ENCODE data around the gene EPS8.
"Not testable (repeated sequence)": the region's sequence is repeated elsewhere in the genome, so short reads cannot be mapped to it uniquely, and the experiment has no call there.

Gene EPS8

DNA sequence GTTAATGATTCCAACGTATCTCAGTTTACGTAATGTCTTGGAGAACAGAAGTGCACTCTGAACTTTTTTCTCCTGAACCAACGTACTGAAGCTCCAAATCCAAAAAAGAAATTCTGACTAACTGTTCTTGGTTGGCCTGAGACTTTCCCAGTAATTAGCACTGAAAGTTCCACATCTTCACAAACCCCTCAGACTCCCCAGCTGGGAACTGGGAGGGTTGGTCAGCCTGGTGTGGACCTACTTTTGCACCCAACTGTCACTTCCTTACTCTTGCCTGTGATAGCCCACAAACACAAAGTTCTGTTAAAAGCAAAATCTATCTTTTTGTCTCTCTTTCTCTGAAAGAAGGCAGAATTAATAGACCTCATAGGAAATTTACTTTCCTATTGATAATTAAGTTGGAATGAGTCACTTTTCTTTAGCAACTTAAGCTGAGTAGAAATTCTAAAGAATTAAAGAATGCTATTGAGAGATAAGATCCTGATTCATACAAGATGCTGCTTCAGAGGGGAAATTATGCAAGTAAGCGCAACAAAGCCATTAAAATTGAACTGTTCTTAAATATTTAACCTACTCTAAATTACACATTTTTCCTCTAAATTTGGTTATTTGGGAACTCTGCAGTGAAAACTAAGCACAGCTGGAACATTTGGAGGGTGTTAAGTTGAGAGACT lies 155.0 kb downstream of the EPS8 start:
- peak; percentile 31 for DNase-seq

DNA sequence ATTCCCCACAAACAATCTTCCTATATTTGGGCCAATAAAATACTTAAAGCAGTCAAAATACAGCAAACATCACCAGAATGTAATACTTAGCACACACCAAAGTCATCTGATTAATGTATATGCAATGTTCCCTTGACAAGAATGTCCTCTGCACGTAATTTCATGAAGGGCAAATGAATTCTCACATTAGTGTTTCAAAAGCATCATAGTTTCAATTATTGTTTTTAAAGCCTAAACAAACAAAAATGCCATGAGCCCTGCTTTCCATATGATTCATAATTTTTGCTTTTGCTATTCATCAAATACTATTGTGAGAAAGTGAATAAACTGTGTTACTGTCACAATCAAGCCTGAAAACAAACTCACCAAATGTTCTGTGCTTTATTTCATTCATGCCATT lies 156.0 kb downstream of the EPS8 start:
- DNase-seq, result no peak

DNA sequence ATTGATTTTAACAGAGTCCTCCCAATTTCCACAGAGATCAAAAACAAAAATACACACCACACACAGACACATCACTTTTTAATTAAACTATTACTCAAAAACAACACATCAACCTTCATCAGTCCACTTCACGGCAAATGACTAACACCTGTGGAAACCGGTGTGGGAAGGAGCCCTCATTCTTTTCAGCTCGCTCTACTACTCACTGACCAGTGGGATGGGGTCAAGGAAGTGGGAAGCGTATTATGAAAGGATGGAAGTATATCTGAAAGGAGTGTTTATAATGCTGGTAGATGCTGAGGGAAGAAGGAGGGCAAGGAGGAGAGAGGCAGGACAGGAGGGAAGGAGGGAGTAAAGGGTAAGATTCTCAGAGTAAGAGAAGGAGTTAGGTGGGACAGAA lies 156.5 kb downstream of the EPS8 start:
- no peak for DNase-seq

DNA sequence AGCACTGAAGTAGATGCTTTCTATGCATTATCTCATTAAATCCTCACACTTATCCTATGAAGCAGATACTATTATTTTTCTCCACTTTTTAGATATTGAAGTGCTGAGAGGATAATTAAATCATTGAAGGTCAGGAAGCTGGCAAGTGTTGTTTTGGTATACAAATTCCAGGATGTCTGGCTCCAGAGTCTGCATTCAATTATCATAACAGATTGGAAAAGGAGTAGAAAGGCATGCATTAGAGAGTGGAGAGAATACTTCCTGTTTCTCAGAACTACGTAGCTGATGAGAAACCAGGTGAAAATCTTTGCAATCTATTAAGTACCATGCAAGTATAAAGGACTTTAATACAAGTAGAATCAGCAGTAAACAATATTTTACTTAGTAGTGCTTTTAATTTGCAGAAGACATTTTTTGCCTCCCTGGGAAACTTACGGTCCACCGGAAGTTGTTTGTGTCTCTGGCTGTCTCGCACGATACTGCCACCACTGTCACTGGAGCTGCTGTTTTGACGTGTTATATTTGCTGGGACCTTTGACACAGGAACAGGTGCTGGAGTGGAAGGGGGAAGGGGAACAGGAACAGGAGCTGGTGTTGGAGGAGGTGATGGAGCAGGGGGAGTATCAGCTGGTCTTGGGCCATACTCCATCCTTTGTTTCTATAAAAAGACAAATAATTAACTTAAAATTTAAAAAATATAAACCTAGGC lies 158.0 kb downstream of the EPS8 start:
- no peak for DNase-seq

DNA sequence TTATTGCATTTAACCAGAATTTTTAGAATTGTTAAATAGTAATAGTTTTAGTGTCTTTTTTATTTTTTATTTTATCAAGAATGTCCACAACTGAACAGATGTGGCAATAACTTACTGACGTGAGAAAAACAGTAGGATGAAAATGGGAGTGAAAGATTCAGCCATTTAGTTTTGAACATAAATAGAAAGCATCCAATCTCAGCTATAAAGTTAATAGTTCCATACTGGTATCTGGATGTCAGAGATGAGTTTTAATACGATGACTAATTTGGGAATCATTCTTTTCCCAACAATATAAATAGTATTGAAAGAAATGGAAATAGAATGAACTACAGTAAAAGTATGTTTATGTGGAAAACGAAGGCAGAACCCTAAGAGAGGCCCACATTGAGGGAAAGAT lies 159.4 kb downstream of the EPS8 start:
- no peak for DNase-seq

DNA sequence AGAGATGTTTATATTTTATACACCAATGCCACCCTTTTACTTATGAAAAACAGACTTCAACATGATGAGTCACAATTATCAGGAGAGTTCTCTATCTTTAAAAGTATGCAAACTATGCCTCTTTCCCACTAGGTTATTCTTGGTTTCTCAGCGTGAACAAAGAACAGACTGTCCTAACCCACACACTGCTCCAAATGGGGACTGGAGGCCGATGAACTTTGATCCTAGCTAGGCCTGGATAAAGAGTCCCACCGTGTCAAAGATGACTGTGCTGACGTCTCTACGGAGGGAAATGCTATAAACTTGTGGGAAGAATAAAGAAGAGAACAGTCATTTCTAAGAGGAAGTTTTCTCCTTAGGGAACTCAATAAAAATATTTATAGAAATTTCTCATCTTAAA lies 160.1 kb downstream of the EPS8 start:
- DNase-seq, result no peak

DNA sequence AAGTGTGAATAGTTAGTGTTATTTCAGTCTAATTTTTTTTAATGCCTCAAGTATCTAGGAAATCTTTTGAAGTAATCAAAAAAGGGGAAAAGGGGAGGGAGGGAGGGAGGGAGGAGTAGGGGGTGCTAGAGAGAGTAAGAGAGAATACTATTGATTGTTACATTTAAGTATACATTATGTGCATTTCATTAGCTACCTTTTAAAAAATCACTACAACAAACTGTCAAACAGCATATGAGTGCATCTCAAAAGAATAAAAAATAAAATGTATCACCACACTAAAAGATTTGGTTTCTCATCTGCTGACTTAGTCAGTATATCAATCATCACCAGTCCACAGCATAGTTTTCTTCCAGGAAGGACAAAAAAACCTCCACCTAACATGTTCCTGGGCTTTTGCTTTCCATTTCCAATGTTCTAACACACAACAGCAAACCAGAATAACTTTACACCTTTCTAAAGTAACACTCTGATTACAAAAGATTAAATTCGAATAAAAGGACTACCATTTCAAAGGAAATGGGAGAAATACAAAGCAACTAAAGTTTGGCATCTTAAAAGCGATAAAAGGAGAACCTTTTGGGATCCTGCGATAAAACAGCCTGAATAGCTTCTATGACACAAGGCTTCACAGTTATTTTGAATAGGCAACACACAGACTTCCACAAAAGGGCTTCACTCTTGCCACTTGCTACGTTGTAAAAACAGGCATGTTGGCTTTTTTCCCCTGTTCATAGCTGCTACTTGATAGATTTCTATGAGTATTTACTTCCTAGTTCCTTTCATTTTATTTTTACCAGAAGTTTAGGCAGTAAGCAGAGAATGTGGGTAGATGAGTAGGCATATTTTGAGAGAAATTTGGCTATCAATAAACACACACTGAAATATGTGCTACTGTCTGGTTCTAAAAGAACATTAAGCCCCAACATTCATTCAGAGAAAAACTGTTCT lies 160.9 kb downstream of the EPS8 start:
- no peak for DNase-seq

DNA sequence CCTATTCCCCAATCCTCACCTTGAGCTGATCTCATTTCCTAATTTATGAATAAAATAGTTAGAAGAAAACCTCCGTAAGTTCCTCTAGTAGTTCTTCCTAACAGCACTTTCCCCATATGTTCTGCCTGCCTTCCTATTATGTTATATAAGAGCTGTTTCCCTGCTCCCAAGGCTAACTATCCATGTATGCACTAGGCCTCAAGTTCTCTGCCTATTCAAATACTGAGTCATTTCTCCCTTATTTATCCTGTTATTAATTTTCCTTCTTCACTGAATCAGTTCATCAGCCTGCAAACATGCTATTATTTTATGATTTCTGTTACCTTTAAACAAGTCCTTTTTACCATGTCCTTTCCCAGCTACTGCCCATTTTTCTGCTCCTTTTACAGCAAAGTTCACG lies 164.1 kb downstream of the EPS8 start:
- no peak for DNase-seq

DNA sequence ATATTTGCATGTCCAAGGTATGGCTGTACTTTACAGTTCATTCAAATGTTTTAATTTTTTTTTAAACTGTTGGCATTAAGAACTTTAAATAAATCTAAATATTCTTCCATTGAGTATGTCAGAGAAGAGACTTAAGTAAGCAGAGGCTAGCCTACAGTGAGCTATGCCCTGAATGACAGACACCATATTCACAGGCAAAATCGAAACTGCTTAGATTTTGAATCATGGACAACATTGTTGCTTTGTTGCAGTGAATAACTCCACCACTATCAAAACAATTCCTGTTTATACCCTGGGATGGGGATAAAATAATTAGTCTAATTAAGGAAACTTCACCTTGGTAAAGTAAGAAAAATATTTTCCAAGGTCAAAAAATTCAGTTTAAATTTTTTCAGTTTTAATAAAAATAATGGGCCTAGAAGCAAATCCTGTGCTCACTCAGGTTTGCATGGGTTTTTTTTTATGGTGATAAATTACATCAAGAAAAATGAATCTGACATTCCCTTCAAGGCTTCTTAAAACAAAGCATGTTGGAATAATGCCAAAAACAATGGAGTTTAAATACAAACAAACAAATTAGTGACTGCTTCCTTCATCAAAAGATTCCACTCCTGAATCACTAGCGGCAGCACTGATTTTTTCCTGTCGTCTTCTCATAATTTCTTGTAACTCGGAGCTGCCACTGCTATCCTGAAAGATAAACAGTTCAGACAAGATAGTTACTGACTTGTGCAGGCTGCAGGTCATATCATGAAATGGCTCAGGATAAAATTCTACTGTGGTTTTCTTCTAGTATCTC lies 168.2 kb downstream of the EPS8 start:
- no peak for DNase-seq

DNA sequence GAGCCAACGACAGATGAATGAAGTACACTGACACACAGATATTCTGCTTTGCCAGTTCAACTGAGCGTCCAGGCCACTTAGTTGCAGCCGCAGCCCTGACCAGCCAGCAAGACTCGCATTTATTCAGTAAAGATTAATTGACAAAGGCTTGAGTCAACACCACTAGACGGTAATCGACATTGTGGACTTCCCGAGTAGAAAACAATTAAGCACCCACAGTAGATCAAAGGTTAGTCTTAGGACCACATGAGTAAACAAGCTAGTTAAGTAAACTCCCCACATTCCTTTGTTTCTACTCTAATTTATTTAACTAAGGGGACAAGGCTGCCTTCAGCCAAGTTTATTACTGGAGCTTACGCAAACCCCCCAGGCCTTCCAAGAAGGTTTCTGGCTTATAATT lies 172.7 kb downstream of the EPS8 start:
- DNase-seq, result not testable (repeated sequence)

DNA sequence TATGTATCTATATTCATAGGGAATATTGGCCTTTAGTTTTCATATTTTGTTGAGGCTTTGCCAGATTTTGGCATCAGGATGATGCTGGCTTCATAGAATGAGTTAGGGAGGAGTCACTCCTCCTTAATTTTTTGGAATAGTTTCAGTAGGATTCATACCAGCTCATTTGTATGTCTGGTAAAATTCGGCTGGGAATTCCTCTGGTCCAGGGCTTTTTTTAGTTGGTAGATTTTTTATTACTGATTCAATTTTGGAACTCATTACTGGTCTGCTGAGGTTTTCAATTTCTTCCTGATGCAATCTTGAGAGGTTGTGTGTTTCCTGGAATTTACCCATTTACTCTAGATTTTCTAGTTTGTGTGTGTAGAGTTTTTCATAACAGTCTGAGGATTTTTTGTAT lies 175.2 kb downstream of the EPS8 start:
- no peak for DNase-seq

DNA sequence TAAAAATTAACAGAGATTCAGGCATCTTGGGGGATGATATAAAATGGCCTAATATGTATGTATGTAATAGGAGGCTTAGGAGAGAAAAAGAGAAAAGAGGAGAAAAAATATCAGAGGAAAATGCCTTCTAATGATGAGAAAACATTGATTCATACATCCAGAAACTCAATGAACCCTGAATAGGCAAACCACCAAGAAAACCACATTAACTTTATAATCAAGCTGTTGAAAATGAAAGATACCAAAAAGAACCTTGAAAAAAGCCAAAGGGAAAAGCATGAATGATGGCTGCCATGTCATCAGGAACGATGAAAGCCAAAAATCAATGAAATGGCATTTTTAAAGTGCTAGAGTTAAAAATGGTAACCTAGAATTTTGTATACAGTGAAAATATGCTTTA lies 180.2 kb downstream of the EPS8 start:
- DNase-seq, result no peak

DNA sequence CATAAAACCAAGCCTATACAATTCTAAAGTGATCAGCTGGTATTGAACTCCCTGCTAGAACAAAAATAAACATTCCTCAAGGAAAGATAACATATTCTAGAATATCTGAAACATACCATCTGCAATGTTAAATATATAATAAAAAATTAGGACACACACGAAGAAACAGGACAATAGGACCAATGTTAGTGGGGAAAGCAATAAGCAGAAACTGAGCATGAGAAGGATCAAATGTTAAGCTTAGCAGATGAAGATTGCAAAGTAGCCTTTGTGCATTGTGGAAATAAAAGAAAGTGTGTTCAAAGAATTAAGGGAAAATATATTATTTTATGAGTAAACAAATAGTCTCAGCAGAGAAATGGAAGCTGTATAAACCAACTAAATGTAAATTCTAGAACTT lies 180.8 kb downstream of the EPS8 start:
- no peak for DNase-seq

DNA sequence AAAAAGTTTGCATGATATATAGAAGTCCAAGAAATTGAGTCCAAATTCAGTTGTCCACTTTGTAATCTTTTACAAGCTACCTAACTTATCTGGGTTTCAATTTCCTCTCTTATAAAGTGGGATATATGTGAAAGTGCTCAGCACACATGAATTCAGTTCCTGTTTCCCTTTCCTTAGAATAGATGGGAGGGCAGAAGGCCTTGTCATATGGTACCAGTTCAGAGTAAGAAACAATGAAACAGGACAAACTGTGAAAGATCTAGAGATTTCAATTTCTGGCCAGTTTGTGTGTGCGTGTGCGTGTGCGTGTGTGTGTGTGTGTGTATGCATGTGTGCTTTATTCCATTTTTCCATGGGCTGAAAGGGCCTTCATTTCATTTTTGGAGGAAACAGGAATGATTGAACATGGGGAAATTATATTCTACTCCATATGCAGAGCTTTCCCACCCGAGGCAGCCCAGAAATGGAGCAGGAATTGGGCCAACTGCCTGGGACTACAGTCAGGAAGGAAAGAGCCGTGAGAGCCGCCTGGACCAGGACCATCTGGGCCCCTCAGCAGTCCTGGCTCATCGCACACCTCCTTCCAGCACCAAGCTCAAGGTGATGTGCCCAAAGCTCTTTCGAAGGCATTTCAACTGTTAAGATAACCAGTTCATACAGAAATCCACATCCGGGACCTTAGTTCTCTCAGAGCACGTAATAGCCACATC lies 183.2 kb downstream of the EPS8 start:
- no peak for DNase-seq

DNA sequence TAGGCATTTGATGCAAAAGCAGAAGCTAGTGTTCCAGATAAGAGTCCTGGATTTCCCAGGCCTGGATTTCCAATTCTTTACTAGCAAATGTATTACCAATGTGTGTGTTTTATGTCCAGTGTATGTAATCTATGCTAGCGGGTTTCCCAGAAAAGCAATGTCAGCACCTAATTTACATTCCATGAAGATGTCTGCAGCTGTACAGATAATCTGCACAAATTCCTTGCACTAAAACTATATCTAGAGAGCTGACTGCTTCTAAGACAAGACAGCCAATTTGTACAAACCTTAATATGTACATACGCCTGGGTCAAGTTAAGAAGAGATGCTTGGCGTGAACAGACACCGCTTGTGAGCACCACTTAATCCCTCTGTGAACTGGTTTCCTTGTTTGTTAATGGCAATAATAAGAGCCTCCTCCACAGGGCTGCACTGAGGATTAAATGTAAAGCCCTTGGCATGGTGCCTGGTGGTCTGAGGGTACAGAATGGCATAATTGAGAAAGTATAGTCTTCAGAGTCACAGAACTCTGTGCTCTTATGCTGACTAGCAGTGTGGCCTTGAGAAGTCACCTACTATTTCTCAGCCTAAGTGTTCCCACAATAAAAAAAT lies 185.6 kb downstream of the EPS8 start:
- no peak for DNase-seq

DNA sequence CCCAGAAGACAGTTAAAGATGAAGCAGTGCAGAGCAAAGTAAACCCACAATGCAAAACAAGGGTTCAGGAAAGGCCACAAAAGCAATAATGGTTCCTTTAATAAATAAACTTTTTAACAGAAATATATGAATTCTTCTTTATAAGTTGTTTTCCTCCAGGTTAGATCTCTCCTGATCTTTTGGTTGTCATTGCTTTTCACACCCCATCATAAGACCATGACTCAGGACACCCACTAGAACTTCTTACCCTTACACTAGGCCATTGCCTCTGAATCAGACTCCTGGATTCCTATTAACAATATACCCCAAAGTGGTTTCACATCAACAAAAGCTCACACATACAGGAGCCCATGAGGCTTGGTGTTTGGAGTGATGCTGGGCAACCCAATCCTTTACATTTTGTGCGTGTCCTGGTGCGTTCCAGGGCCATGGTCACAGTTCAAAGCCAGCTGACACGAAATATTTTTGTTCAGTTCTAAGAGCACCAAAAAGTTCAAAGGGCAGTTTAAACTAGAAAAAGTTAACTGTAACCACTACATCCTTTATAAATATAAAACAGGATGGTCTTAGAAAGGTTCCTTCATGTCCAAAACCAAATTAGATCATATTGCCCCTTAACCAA lies 187.0 kb downstream of the EPS8 start:
- no peak for DNase-seq

DNA sequence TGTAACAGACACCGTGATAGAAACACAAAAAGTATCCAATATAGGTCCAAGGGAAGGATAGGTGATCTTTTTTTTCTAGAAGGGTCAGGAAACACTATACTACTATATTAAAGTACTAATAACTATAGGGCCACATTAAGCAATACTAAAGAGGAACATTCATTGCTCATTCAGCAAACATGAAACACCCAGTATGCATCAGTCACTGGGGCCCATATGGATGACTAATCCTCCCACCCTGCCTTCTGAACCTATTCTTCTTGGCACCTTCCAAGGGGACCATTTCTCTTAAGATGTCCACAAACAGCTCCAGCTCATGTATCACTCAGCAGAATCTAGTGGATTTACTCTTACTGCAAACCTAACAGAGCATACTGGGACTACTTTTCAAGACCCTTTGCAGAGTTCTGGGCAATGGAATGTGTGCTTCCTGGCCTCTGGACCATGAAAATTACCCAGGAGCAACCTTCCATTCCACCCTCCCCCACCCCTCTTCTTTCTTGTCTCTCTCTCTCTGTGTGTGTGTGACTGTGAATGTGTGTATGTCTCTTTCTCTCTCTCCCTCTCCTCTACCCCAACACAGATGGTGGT lies 187.9 kb downstream of the EPS8 start:
- DNase-seq, result no peak

DNA sequence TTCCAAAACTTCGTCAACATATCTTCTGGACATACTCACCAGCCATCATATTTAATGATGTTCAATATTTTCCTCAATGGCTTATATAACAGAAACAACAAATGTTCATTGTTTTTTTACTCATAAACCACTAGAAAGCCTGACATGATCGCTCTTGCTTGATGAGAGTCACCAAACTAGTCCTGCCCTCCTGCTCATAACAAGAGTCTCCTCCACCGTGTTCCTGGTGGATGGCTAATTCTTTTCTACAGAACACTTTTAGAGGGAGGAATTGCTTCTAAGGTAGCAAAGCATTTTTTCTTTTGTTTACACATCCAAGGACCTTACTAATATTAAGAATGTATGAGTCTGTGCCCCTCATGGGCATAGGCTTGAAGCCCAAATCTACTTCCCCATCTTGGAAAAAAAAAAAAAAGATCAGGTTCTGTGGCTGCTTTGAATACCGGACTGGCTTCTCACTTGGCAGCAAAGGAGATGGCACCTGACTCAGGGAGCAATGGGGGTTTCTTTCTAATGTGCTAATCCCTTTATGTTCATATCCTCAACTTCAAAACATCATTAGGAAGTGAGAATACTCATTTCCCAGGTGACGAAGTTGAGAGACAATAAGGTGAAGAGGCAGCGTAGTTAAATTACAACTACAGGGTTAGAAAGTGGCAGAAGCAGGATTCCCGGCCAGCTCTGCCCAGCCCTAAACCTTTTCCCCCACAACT lies 188.8 kb downstream of the EPS8 start:
- no peak for DNase-seq

DNA sequence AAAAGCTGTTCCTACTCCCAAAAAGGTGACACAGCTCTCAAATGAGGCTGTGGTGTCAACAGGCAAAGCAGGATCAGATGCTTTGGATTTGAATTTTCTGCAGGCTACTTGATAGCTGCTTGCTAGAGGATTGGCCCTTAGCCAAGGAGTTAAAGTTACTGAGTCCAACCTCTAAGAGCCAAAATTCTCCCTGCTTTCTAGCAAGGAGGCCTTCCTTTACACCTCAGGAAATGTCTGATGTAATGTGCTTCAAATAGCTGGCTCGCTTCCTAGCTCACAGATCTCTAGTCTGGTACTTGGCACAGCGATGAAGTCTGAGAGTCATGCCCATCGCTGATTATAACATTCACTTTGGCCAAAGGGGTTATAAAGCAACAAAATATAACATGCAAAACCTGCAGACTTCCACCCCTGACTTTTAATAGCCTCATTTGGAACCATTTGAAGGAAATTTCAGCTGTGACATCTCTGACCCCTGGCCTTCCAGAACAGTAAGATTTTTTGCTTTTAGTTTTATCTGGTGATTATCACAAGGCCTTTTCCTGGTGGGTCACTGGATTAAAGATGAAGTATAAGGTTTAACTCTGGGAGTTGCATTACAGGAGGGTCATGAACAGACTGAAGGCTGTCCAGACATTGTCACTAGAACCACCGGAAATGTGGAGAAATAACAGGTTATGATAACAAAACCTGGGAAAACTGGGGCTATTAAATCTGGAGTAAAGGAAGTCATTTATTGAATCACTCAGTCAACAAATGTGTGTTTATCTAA lies 189.7 kb downstream of the EPS8 start:
- DNase-seq, result no peak
